Measurements from ENCODE around the gene SFRP2. TPM values are rescaled to one million over a fixed set of nuclear protein-coding genes. Genes with fewer than 3 reads are reported as not detected.

Gene SFRP2
- total and polyA plus RNA-seq, 10 of the 15 experiments (the other 5 are each of a cell fraction or from before 2014, with no cell fraction given): 0.11 to 0.33 (median 0.16) TPM; not detected in 7

DNA sequence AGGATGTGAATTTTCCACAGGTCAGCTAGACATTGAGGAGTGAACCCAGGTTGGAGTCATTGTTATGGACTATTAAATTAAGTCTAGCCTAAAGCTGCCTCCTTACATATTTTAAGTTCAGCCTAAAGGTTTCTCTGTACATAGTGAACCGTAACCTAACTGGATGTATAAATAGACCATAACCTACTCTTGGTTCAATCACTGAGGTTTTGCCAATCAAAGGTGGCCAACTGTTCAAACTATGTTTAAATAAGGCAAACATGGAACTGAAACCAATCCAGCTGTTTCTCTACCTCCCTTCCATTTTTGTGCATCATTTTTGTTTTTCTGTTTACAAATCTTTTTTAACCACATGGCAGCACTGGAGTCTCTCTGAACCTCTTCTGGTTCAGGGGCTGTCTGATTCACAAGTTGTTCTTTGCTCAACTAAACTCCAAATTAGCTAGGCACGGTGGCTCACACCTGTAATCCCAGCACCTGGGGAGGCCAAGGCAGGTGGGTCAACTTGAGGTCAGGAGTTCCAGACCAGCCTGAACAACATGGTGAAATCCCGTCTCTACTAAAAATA lies 43.9 kb upstream of the SFRP2 start:
- ATAC-seq: no peak
- ChIA-PET RAD21 (ENCODE audit: unreplicated experiment) (no interaction called here), SMC1A (ENCODE audit: uncharacterized antibody, unreplicated experiment) (no interaction called here), POLR2A (no interaction called here), CTCF (no interaction called here)
- FAIRE-seq: no peak
- H3K79me2 ChIP-seq (ENCODE audit: control insufficient read depth, insufficient read depth, low read length): no peaks in the 10 kb centered on the region
- H3K9me3 ChIP-seq (replicated peaks; ENCODE audit: control insufficient read depth, insufficient read depth, low read length): no peaks in the 10 kb centered on the region
- H3K27ac ChIP-seq (ENCODE audit: control insufficient read depth, insufficient read depth): no peak overlapping the region
- no peak overlapping the region for H3K9ac ChIP-seq (ENCODE audit: control insufficient read depth, insufficient read depth, low read length)
- DNase-seq (ENCODE audit: low read depth, low spot score): no peak
- intact Hi-C loops (cut with micrococcal nuclease; ENCODE audit: unreplicated experiment): no loop called here
- WGBS (ENCODE audit: insufficient coverage, insufficient replicate concordance, low lambda C conversion rate, missing lambda C conversion rate): 11% methylated on average over 3 of the region's 3 CpGs
- BruUV-seq (replicated peaks): no TSS peak
- H3K4me2 ChIP-seq (ENCODE audit: control insufficient read depth, insufficient read depth): no peak overlapping the region
- H3K4me1 ChIP-seq (ENCODE audit: control insufficient read depth, insufficient read depth, low read length): no peaks in the 10 kb centered on the region
- no peak overlapping the region for H3K4me3 ChIP-seq
- no peak overlapping the region for H2AFZ ChIP-seq (ENCODE audit: control insufficient read depth, low read depth, low read length)
- in situ Hi-C loops (cut with MboI): no loop called here
- no peaks in the 10 kb centered on the region for H3K27me3 ChIP-seq (replicated peaks in 1 of 2; ENCODE audit: control insufficient read depth in 2 of 2, insufficient read depth in 2 of 2, low read length in 1 of 2)
- no peaks in the 10 kb centered on the region for H3K36me3 ChIP-seq (ENCODE audit: control insufficient read depth in 2 of 2, insufficient read depth in 2 of 2, low read length in 1 of 2)
- TF ChIP-seq ZBTB40 (IDR thresholded peaks at IDR 0.05; ENCODE audit: borderline replicate concordance) (no peak), NFXL1 (IDR thresholded peaks at IDR 0.05; ENCODE audit: borderline replicate concordance) (no peak), RBBP5 (conservative IDR thresholded peaks at IDR 0.05) (no peak), MXI1 (IDR thresholded peaks at IDR 0.05; ENCODE audit: low read depth, low read length) (no peak), CHD1 (IDR thresholded peaks at IDR 0.05; ENCODE audit: low read depth, low read length) (no peak), ZSCAN29 (IDR thresholded peaks at IDR 0.05) (no peak), ETV6 (conservative IDR thresholded peaks at IDR 0.05 in 1 of 2, IDR thresholded peaks at IDR 0.05 in 1 of 2; ENCODE audit: borderline replicate concordance in 1 of 2, low read depth in 1 of 2) (no peak), SRF (IDR thresholded peaks at IDR 0.05; ENCODE audit: low read depth in 2 of 2, low read length in 2 of 2) (no peak), FOXM1 (IDR thresholded peaks at IDR 0.05; ENCODE audit: low read depth, low read length) (no peak), NR2F1 (conservative IDR thresholded peaks at IDR 0.05) (no peak), KDM1A (IDR thresholded peaks at IDR 0.05; ENCODE audit: borderline replicate concordance) (no peak), MYC (IDR thresholded peaks at IDR 0.05; ENCODE audit: insufficient read depth, insufficient read length, insufficient replicate concordance, low read length, severe bottlenecking) (no peak), ZNF274 (IDR thresholded peaks at IDR 0.05; ENCODE audit: insufficient read depth, insufficient read length) (no peak), IRF5 (IDR thresholded peaks at IDR 0.05; ENCODE audit: borderline replicate concordance) (no peak)
- TF ChIP-seq, protein P1, sequence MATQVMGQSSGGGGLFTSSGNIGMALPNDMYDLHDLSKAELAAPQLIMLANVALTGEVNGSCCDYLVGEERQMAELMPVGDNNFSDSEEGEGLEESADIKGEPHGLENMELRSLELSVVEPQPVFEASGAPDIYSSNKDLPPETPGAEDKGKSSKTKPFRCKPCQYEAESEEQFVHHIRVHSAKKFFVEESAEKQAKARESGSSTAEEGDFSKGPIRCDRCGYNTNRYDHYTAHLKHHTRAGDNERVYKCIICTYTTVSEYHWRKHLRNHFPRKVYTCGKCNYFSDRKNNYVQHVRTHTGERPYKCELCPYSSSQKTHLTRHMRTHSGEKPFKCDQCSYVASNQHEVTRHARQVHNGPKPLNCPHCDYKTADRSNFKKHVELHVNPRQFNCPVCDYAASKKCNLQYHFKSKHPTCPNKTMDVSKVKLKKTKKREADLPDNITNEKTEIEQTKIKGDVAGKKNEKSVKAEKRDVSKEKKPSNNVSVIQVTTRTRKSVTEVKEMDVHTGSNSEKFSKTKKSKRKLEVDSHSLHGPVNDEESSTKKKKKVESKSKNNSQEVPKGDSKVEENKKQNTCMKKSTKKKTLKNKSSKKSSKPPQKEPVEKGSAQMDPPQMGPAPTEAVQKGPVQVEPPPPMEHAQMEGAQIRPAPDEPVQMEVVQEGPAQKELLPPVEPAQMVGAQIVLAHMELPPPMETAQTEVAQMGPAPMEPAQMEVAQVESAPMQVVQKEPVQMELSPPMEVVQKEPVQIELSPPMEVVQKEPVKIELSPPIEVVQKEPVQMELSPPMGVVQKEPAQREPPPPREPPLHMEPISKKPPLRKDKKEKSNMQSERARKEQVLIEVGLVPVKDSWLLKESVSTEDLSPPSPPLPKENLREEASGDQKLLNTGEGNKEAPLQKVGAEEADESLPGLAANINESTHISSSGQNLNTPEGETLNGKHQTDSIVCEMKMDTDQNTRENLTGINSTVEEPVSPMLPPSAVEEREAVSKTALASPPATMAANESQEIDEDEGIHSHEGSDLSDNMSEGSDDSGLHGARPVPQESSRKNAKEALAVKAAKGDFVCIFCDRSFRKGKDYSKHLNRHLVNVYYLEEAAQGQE (IDR thresholded peaks at IDR 0.05; ENCODE audit: low read depth, low read length): no peak
- H4K20me1 ChIP-seq (ENCODE audit: control insufficient read depth, insufficient read depth): no peaks in the 10 kb centered on the region
